Activated T-helper 1 cell treated with Interleukin-2 at 50 U/mL for 16 hours (primary cell): ENCODE results near the gene CLEC14A.

Source experiments
- DNase-seq: peaks from one replicate; pipeline ENCODE4 v3.0.0-alpha.2; 2020; ENCODE audit warnings: low read depth

Gene CLEC14A

DNA sequence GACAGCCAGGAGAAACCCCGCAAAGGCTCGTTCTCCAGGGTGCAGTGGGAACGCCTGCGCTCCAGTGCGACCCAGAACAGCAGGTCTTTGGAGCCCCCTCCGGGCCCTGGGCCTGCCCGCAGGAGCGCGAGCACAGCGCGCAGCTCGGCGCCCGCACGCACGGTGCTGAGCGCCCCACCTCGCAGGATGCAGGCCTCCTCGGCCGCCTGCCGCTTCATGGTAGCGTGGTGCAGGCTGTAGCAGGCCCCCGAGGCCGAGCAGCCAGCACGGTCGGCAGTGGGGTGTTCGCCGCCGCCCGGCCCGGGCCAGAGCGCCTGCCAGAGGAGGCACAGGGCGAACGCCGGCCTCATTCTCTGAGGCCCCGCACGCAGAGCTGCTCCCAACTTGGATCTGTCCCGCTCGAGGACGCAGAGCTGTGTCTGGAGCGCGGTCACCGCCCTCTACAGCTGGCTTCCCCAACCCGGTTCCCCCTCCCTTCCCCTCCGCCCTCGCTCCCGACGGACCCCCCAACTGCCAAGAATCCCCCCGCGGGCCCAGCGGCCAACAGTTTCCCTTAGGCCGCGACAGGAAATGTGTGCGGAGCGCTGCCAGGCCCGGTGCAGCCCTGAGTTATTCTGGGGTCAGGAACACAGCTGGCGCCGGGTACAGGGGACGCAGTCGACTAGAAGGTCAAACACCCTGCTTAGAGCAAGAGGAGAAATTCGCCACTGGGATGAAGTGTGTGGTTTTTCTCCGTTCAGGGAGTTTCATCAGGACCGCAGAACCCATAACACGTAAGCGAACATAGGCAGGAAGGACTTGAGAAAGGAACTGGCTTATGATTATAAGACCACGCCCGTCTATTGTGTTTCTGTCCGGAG is at the start of gene CLEC14A:
Gene CLEC14A (minus strand): TSS at position 421 of the 860 bp plus-strand sequence. CDS start 71 bp downstream, at position 350.
- no peak for DNase-seq

DNA sequence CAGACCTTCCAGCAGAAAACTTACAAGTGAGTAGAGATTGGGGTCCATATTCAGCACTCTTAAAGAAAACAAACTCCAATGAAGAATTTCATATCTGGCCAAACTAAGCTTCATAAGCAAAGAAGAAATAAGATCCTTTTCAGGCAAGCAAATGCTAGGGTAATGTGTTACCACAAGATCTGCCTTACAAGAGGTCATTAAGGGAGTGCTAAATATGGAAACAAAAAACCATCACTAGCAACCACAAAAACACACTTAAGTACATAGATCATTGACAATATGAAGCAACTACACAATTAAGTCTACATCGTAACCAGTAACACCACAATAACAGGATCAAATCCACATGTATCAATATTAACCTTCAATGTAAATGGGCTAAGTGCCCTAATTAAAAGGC is 47.1 kb upstream of the CLEC14A start:
- DNase-seq: no peak

DNA sequence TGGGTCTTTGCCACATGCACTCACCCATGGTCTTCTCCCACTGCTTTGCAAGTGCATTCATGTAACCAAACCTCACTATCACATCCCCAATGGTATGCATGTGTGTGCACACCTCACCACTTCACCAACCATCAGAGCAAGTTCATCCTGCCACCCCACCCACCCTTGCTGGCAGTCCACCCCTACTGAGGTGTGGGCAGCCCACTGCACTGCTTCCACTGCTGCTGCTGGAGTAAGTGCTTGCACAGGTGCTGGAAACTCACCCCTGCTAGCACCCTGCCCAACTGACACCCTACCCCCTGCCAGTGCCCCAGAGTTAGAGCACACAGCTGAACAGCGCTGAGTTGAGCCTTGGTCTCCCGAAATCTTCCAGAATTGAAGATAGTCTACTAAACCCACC is 46.1 kb upstream of the CLEC14A start:
- DNase-seq: no peak

DNA sequence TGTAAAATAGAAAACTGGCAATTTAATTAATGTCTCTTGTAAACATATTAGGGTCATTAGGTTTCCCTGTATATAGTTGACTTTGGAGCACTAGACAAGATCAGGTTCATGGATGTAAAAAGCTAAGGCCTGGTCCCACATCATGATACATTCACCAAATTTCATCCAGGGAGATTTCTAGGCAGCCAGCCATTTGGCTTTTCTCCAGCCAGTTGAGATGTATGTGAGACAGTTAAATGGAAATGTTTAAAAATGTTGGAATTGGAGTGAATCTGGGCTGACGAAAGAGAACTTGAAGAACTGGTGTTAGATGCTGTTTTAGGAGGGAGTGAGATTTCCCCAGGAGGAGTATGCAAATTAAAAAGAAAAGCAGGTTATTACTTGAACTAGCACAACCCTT is 41.8 kb upstream of the CLEC14A start:
- no peak for DNase-seq

- no peak for DNase-seq
These were observed 36.0 kb upstream of the CLEC14A start for GRCh38 chr14:38291681-38292467.

GRCh38 chr14:38290601-38291188 is 34.8 kb upstream of the CLEC14A start:
- no peak for DNase-seq

DNA sequence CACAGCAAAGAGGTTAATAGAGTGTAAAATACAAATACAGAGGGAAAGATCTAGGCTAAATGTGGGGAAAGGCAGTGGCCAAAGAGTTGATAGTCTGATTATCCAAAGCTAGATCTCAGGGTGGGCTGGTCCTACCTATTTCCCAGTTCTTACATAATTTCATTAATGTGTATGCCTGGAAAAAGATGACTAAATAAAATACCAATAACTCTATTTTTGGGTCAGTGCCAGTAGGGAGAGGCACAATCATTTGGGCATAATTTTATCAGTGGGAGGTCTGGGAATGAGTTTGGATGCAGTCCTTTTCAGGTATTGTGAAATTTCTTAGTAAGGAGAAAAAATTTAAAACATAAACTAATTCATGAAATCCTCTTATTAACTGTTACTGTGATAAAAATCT is 30.6 kb upstream of the CLEC14A start:
- no peak for DNase-seq

GRCh38 chr14:38285962-38286361 is 30.1 kb upstream of the CLEC14A start:
- no peak for DNase-seq

DNA sequence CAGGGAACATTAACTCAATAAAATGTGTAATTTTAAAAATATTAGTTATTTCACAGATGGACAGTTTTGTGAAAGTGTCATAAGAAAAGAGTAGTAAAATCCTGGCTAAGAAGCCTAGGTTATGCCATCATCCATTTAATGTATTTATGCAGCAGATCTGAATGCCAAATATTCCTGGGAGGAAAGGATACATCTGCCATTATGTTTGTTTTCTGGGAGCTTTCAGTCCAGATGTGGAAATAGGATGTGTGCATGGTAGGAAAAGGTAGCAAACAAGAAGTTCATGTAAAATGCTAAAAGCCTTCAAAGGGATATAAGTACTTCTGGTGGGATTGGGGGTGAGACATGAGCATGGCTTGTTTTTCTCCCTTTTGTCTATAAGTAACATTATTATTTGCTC is 27.0 kb upstream of the CLEC14A start:
- DNase-seq: no peak

DNA sequence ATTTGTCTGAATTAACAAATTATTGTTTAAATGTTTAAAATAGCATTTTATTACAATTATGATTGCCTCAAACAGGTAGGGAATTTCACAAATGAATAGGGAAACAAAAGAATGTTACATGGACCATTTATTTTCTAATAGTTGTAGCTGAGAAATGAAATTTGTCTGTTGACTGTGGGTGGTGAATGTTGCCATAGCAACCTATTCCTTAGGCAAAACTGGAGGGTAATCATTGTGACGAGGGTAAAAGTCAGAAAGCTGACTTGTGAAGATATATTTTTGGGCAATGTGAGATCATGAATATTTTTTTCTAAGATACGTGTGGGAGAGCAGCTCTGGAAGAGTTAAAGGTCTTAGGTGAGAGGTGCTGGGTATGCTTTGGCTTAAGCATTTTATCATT is 24.2 kb upstream of the CLEC14A start:
- DNase-seq: no peak

DNA sequence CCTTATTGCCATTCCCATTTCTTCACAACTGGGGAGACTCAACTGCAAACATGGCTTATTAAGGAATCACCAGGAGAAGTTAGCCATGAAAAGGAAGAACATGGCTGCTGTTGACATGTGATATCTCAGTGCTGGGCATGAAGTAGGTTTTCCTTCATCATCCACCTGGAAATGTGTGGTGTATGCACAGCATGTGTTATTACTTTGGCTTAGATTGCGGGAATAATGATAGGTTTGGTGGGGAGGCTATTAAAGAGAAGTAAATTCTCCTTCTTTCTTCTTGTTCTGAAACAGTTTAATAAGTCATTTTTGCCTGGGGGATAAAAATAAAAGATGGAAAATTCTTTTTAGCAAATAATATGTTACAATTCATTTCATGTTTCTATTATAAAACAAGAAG is 23.7 kb upstream of the CLEC14A start:
- DNase-seq: no peak

DNA sequence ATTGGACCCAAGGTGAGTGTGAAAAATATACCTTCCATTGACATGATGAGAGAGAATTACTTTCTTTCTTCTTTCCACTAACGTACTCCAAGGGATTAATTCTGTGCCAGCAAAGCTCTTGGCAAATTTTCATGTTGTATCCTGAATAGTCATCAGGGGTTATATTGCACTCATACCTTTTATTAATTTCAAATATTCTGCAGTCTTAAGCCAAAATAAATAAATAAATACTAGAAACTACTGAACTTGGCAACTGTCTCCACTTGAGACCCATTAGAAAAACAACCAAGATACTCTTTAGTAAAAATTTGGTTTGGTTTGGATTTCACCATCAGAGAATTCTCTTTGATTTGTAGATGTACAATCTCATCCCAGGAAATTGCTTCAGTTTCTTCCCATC is 22.1 kb upstream of the CLEC14A start:
- no peak for DNase-seq

GRCh38 chr14:38262844-38263243 is 7.0 kb upstream of the CLEC14A start:
- no peak for DNase-seq

DNA sequence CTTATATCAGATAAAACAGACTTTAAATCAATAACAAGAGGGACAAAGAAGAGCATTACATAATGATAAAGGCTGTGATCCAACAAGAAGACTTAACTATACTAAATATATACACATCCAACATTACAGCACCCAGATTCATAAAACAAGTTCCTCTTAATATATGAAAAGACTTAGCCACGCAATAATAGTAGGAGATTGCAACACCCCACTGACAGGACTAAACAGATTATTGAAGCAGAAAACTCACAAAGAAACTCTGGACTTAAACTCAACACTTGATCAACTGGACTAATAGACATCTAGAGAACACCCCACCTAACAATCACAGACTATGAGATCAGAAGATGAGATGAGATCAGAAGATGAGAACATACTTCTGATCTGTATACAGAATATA is 5.7 kb upstream of the CLEC14A start:
- no peak for DNase-seq

DNA sequence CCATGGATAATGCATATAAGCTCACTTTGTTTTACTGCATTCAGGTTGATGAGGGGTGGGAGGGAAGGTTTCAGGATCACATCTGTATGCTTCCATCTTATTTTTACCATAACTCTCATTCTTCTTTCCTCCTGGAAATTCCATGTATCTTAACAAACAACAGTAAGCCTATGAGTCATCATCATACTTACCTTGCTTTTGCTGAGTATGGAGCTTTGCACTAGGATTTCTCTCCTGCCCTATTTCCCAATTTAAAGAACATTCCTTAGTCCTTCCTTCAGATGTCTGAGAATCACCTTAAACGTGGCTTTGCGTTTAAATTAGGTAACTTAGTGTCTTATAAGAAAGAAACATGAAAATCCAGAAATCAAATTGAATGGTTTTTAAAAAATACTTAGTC is 1.6 kb upstream of the CLEC14A start:
- no peak for DNase-seq

GRCh38 chr14:38256533-38256840 is 594 bp upstream of the CLEC14A start:
- no peak for DNase-seq

GRCh38 chr14:38255408-38255672 is 553 bp downstream of the CLEC14A start:
- DNase-seq: no peak

DNA sequence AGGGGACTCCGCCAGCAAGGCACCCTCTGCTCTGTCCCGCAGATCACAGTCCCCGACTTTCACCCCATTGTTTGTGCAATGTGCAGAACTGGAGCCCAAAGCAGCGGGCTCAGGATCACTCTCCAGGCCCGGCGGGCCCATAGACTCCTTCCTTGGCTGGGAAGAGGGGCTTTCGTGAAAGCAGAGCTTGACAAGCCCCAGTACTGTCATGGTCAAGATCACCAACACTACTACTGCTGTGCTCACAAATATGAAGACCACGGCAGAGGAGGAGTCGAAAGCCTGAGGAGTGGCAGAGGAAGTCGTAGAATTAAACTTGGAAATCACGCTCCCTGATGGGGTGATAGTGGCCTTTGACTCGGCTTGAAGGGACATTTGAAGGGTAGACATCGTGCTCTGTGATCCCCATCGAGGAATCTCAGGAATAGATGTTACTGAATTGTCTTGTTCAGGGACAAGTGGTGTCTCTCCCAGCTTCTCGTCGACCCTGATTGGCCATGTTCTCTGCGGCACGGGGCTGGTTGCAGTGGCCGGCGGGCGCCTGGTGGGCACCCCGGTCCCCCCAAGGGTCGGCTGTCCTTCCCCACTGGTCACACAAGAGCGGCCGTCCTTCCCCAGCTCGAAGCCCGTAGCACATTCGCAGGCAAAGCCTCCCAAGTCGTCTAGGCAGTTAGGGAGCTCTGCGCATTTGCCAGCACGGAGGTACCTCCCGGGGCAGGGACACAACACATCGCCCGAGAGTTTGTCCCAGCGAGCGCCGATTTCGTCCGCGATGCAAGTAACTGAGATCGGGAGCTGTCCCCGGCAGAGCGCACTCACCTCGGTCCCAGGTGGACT is 1.1 kb downstream of the CLEC14A start:
- DNase-seq: no peak

DNA sequence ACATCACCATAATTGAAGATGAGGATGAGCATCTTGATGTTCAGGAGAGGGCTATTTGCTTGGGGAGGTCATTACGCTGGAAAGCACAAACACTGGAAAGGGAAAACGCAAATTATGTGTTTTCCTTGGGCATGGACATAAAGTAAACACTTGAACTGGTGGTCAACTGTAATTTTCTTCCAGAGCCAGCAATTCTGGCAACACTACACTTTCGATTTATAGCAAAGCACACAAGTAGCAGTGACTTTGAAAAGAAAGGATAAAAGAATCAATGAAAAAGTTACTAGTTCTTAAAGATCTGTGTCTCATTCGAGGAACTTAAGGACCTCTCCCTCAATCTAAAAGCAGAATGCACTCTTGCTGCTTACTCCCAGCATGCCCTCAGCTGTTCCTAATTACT is 2.2 kb downstream of the CLEC14A start:
- DNase-seq: no peak

DNA sequence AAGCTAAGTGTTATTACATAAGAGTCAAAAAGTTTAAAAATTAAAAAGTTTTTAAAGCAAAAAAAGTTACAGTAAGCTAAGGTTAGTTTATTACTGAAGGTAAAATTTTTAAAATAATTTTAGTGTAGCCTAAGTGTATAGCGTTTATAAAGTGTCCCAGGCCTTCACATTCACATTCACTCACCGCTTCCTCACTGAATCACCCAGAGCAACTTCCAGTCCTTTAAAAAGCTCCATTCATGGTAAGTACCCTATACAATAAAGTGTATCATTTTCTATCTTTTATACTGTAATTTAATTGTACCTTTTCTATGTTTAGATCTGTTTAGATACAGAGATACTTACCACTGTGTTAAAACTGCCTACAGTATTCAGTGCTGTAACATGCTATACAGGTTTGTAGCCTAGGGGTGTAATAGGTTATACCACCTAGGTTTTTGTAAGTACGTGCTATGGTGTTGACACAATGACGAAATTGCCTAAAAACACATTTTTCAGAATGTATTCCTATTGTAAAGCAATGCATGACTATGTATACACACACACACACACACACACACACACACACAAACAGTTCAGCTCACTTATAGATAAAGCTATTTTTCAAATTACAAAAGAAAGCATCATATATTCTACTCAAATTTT is 3.7 kb downstream of the CLEC14A start:
- no peak for DNase-seq

DNA sequence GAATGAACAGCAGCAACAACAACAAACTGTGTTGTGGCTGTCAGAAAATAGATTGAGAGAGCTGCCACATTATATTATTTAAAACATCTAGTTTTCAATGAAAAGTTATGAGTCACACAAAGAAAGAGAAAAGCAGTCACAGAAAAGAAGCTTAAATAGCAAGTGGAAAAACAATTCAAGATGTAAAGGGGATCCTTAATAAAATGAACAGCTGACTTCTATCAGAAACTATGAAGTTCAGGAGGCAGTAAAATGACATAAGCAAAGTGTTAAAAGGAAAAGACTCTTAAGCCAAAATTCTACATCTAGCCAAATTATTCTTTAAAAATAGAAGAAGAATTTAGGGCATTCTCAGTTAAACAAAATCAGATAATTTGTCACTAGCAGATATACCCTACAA is 5.6 kb downstream of the CLEC14A start:
- no peak for DNase-seq
